ENCODE results near the gene AFAP1.

AFAP1 gene

DNA sequence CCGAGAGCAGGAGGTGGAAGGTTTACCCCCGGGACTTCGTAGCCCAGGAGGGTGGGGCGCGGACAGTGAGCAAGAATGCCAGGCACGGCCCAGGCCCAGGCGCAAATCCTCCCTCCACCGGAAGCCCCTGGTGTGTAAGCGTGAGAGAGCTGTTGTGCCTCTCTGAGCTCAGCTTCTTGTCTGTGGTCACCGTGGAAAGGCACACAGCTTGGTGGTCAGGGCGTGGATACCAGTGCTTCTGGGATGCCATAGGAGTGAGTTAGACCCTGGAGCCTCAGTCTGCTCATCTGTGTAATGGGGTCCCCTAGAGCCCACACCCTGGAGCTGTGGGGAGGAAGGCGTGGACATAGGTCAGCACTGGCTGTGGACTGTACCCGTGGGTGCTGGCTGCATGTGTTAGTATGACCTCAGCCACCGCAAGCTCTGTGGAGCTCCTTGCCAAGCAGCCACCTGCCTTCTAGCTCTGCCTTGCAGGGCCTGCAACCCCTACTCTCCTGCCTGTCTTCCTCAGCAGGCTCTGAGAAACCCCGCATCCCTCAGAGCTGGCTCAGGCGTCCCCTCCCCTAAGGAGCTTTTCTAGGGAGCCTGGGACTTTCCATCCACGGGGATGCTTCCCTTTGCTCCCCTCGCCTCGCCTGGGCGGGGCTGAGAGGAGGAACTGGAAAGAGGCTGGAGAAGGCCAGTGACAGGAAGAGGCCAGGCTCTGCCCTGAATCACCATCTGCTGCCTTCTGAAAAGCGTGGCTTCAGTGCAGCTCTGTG lies 28.0 kb upstream of the AFAP1 start:
- no peak for DNase-seq

DNA sequence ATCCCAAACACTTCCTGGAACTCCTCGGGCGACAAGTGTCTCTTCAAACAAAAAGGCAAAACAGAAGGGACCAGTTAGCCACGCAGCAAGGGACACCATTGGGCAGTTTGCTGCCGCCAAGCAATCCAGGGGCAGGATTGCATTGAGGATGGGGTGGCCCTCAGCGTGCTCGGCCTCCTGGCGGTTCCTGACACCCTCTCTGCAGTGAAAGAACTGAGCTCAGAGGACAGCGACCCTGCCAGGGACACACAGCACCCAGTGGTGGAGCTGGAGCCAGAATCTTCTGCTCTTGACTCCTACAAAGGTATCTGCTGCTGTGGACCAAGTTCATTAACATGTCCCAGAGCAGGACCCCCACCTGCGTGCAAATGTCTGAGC lies 27.4 kb upstream of the AFAP1 start:
- no peak for DNase-seq

DNA sequence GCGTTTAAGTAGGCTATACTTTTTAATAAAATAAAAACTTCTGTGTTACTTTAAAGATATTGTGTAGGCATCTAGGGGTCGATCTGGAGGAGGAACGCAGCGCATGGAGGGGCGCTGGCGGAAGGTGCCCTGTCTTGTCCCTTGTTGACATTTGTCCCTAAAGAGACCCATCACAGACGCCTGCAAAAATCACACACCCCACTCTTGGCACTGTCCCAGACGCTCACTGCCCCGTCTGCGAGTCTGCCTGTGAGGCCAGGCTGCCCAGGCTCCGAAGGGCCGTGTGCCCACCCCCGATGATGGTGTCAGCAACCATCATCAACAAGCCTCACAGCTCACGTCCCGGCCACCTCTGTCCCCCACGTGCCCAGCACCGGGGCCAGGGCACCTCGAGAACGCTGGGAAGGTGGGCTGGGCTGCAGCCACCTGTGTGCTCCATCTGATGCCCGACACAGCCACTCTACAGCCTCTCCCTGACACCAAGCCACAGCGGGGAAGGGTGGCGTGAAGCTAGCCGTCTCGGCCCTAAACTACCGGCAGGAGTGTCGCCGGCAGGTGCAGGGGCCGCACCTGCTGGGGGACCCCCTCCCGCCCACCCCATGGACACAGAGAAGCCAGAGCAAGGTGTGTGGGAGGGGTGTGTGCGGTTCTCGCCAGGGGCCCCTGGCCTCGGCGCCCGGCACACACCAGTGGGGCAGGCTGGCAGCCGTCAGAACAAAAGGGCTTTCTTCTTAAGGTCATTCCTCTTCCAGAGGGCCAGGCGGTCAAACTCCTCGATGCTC lies 26.8 kb upstream of the AFAP1 start:
- DNase-seq = no peak

DNA sequence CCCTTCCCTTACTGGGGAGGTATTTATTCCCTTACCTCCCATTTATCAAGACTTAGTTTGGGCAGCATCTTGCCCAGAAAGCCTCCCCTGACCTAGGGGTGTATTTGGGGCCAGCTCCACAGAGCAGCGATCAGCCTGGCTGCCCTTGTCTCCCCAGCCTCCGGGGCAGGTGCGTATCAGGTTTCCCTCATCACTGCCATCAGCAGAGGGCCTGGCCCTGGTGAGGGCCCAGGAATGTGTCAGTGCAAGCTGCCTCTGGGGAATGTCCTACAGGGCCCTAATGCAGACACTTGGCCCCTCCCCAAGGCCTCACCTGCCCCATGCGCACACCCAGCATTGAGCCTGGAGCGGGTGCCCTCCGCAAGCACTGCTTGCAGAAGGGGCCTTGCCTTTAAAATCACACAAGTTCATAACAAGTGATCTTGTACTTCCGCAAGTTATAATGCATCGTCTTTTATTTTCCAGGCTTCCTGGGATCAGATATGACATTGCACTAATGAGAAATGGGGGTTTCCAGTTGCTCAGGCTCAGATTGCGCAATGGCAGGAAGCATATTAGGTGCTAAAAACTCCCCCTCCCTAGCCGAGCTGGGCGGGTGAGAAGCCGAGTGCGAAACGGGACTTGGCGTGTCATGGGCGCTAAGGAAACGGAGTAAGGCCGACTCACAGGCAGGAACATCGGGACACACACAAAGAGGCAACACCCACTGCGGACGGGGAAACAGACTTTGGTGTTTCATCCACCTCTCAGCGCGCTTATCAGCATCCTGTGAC lies 25.4 kb upstream of the AFAP1 start:
- DNase-seq = peak; percentile 59

DNA sequence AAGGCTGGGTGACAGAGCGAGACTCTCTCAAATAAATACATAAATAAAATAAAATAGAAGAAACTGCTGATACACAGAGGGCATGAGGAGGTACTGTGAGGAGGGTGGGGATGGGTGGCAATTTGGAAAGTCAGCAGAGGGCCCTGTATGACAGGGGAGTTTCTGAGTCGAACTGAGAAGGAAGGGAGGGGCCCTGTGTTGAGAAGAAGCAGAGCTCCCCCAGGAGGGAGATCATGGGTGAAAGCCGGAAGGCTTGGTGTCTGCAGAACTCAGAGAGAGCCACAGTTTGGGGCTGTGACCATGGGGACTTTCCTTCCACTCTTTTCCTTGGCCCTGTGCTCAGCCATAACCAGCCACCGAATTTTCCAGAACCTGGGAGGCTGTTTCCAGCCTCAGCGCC lies 24.8 kb upstream of the AFAP1 start:
- DNase-seq = no peak

DNA sequence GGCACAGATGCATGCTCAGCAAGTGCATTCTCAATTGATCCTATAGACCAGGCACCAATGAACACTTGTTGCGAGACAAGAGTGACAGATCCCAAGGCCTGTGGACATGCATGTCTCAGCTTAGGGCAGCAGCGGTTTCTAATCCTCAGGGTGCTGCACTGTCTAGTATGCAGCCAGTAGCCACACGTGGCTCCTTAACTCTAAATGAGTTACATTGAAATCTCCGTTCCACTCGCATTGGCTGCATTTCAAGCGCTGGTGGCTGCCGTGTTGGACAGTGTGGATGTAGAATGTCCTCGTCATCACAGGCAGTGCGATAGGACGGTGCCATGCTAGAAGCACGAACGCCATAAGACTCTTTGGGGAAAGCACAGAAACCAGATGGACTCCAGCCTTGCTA lies 24.0 kb upstream of the AFAP1 start:
- no peak for DNase-seq

DNA sequence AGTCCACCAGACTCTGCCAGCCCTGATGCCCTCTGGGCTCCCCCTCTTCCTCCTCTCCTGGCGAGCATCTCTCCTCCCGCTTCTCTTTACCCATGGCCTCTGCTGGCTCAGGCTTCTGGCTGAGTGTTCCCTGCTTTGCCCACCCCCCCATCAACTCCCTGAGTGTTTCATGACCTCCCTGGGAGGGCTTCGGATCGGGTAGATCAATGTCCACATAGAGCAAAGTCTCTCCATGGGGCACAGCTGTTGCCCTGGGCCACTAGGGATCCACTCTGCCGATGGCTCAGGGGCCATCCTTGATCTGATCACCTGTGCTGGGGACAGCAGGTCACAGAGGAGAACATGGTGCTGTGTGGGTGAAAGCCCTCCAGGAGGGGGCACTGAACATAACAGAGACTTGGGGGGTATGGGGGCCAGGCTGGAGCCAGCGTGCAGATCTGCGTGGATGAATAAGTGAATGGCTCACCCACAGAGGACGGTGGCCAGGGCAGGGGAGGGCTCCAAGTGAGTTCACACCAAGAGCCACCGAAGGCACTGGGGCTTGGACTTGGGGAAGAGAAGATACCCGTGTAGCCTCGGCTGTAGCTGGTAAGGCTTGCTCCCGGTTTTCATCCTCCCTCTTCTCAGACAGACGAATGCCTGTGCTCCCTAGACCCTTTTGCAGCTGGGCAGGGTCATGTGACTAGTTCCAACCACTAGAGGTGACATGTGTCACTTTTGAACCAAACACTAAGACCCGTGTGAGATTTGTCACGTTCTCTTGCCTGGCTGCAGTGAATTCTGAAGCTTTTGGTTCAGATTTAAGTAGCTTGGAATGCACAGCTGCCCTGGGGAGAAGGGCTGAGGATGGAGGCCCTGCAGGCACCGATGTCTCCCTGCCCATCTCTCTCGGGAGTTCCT lies 23.2 kb upstream of the AFAP1 start:
- no peak for DNase-seq

DNA sequence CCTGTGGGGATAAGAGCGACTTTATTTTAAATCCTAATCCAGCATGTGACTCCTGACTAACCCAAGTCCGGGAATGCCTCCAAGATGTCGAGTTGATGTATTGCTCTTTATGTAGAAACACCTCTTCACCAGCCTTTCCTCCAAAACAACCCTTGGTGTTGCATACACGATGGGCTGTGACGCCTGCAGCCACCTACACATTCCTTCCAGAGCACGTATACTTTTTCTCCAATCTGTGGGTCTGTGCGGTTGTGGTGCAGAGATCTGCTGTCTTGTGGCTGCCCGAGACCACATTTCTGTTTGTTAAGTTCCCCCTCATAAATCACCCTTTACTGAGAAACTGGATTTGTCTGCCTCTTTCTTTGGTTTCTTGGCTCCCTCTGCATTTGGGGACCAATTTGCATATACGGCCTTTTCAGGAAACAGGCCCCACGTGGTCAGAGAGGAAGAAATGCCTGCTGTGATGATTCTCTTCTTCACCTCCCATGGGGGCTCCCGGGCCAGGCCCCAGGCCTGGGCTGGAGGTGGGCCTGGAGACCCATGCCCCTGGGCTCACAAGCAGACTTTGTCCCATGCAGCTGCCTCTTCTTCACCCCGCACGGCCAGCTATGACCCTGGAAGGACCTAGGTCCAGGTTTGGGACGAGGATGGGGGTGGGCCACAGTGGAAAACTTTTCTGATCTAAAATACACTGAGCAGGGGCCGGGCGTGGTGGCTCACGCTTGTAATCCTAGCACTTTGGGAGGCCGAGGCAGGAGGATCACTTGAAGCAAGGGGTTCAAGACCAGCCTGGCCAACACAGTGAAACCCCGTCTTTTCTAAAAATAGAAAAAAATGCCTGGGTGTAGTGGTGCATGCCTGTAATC lies 21.4 kb upstream of the AFAP1 start:
- DNase-seq = peak; percentile 80

DNA sequence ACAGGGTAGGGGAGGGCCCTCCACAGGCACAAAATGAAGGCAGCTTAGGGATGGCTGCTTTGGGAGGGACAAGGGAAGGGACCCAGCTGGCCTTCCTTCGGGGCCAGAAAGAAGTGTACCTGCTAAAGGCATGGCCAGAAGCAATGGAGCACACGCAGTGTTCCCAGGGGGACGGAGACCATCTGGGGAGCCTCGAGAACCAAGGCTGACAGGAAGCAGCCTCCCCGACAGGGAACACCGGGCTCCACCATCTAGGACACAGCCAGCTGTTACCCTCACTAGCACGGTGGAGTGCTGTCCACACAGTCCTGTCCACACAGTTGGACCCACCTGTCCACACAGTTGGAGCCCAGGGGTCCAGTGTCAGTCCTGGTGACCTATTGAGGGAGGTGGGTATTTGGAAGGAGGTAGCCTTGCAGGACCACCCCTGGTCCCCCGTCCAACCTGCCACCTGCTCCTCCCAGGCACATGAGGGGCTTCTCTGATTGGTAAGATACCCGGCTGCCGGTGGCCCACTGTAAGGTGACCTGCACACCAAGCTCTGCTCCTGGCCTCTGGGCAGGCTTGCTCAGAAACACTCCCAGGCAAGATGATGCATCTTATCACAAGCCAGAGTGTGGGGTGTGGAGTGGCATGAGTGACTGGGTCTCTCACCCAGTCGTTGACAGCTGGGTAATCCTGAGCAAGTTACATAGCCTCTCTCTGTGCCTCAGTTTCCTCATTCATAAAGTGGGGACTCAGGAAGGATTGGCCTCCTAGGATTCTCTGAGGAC lies 20.5 kb upstream of the AFAP1 start:
- DNase-seq = no peak

DNA sequence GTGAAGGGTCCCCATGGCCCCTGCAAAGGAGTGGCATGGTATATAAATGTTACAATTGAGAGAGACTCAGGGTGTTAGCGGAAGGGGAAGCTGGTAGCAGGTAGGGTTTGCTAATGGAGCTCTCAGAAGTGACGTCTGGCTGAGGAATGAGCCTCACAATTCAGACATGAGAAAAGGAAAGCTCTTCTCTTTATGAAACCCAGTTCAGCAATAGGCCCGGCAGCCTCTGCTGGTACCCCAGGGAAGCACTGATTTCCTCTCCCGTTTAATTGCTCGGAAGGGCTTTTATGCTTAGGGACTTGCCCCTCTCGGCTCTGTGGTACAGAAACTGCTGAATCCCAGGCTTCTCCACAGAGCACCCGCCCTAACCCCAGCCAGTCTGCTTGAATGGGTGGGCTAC lies 19.4 kb upstream of the AFAP1 start:
- DNase-seq = no peak

DNA sequence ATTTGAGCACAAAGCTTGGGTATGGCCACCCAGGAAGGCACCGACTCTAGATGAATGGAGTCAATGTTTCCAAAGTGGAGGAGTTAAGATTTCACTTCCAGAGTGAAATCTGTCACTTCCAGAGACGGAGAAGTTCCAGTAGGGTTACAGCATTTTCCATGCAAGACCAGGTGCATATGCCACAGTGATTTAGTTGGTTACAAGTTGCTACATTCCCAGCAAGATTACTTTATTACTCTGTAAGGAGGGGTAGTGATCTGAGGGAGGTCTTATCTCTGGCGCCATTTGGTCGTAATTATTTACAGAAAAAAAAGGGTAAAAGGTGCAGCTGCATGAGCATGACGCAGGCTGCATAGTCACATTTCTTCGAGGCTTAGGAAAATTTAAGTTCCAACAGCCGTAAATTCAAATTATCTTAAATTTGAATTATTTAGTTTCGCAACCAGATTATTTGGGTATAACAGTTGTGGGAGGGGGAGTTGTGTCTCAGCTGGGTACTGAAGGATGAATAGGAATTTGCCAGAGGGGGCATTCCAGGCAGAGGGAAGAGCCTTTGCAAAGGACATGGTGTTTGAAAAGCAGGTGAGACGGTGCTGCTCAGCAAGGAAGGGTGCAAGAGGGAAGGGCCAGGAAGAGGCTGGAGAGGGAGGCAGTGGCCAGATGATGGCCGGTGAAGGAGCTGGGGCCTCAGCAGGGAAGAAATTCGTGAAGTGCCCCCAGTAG lies 17.4 kb upstream of the AFAP1 start:
- no peak for DNase-seq

DNA sequence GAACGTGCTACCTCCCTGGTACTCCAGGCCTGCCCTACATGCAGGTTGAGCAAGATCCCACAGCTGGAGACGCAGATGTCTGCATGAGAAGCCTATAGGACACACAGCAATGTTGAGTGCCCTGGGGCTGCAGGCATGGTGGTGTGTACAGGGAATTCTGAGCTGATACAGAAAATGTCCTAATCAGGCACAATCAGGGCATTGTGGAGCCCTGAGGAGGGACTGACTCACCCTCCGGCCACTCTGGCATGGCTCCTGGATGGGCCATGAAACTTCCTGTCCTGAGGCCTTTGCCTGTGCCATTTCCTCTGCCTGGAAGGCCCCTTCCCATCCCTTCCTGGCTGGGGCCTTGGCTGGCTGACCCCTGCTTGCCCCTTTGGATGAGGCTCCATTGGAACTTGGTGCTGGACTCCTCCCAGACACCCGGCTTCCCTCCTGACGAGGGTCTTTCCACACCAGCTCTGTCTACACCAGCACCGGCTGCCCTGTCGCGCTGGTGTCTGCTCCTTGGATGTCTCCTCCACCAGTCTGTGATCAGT lies 16.7 kb upstream of the AFAP1 start:
- no peak for DNase-seq

DNA sequence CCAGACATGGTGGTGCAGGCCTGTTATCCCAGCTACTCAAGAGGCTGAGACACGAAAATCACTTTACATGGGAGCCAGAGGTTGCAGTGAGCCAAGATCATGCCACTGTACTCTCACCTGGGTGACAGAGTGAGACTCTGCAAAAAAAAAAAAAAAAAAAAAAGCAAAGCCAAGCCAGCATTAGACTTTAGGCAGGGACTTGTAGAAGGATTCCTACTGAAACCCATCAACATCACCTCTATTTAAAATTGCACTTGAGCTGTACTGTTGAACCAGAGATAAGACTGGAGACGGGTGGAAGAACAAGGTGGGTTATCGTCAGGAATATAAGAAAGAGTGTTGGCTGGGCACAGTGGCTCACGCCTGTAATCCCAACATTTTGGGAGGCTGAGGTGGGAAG lies 15.7 kb upstream of the AFAP1 start:
- DNase-seq = no peak

DNA sequence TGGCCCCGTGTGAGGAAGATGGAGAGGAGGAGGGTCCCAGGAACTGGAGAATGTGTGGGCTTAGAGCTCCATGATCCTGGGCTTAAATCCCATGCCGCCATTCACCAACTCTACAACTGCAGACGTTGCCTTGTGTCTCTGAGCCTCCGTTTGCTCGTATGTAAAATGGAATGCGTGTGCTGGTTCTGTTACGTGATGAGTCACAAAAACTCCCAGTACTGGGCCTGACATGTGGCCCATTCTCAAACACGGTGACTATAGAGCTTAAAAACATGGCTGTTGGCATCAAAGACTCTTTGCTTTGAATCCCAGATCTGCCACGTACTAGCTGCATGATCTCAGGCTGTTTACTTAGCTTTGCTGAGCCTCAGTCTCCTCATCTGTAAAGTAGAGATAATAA lies 13.0 kb upstream of the AFAP1 start:
- no peak for DNase-seq

DNA sequence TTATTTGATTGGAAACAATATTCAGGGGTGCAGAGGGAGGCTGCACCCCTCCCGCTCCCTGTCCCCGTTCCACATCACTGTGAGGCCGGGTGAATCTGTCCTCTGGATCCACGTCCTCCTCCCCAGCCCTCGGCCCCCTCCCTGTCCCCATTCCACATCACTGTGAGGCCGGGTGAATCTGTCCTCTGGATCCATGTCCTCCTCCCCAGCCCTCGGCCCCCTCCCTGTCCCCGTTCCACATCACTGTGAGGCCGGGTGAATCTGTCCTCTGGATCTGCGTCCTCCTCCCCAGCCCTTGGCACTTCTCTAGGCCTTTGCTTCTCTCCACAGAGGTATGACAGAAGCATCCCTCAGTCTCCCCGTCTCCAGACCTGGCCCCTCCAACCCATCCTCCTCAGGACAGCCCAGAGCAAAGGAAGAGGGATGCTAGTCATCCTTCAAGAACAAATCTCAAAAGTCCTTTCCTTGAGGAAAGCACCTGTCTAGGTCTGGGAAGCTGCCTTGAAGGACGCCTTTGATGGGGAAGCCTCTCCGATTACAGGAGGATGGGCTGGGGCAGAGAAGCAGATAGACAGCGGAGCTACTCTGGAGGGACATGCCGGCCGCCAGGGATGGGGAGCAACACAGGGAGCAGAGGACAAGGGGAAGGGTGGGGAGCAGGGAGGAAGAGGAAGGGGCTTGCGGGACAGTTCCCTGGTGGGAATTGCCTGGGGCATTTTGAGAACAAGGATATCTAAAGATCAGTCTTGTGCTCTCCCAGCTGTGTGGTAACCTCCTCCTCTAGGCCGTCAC lies 10.8 kb upstream of the AFAP1 start:
- no peak for DNase-seq

DNA sequence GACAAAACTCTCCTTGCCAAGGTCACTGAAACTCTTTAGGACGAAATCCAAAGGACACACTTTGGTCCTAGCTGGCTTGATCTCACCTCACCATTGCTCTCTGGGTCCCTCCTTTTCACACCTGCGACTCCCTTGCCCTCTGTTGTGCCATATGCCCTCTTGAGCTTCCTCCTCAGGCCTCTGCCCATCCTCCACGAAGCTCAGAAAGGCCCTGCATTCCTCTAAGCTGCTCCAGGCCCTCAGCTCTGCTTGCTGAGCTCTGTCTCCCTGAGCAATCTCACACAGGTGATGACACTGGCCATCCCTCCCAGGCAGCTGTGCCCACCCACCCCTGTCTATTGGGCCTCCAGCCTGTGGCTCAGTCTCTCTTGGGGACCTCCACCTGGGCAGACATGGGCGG lies 10.1 kb upstream of the AFAP1 start:
- no peak for DNase-seq

DNA sequence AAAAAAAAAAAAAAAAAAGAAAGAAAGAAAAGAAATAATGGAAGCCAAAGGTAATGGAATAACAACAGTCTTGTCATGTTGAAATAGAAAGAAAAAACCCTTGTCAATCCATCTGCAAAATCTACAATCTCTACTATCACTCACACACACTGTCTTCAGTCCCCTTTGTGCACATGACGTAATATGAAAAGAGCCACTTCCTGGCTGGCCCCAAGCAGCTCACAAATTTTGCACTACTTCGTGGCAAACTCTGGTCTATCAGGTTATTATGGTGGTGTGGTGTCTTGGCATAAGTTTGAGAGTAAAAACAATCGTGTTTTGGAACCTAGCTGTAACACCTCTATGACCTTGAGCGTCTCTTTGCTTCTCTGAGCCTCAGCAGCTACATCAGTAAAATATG lies 8.3 kb upstream of the AFAP1 start:
- no peak for DNase-seq

DNA sequence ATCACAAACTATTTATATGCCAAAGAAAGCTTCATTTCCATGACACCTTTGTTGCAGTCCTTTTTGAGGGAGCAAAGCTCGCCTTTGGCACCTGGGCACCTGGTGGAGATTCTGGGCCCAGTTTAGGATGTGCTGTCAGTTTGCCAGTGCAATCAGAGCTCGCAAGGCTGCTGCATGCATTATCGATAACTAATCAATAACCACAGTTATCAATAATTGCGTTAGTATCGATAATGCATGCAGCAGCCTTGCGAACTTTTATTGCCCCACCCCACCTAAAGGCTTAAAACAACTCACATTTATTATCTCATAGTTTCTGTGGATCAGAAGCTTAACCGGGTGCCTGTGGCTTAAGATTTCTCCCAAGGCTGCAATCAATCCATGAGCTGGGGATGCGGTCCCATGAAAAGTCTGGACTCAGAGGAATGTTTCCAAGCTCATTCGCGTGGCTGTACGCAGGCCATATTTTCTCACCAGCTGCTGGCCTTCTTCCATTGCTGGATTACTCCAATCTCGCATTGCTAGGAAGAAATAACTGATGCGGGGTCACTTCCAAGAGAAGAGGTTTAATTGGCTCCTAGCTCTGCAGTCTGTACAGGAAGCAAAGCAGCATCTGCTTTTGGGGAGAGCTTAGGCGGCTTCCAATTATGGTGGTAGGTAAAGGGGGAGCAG lies 6.2 kb upstream of the AFAP1 start:
- DNase-seq = no peak

All from activated CD8-positive, alpha-beta memory T cell treated with anti-CD3 and anti-CD28 coated beads for 24 hours (primary cell).